HG02884 (cell line): ENCODE data around the gene TNK1.

Experiments
- ATAC-seq: cut with Tn5 transposase; IDR thresholded peaks from one replicate; pipeline ENCODE4 v1.9.1; 2021; ENCODE audit warnings: mild to moderate bottlenecking, moderate library complexity; ENCODE audit not compliant: unreplicated experiment

The TNK1 gene

GRCh38 chr17:7431231-7431630, 50.3 kb downstream of the TNK1 start:
- no peak for ATAC-seq

GRCh38 chr17:7432296-7432695, 51.4 kb downstream of the TNK1 start:
- ATAC-seq = no peak

GRCh38 chr17:7435676-7436555, 55.0 kb downstream of the TNK1 start:
- peak; percentile 9 for ATAC-seq

DNA sequence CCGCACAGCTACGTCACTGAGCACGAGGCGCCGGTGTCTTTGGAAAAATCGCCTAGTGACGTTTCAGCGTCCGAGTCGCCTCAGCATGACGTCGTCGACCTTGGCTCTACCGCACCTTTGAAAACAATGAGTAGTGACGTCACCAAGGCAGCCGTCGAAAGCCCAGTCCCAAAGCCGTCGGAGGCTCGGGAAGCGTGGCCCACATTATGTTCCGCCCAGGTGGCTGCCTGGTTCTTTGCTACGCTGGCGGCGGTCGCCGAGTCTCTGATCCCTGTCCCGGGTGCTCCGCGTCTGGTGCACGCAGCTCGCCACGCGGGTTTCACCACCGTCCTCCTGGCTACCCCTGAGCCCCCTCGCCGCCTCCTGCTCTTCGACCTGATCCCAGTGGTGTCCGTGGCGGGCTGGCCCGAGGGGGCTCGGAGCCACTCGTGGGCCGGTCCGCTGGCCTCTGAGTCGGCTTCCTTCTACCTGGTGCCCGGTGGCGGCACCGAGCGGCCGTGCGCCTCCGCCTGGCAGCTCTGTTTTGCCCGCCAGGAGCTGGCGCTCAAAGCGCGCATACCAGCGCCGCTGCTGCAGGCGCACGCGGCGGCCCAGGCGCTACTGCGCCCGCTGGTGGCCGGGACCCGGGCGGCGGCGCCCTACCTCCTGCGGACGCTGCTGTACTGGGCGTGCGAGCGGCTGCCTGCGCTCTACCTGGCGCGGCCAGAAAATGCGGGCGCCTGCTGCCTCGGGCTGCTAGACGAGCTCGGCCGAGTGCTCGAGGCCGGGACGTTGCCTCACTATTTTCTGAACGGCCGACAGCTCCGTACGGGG, 55.9 kb downstream of the TNK1 start:
- no peak for ATAC-seq

DNA sequence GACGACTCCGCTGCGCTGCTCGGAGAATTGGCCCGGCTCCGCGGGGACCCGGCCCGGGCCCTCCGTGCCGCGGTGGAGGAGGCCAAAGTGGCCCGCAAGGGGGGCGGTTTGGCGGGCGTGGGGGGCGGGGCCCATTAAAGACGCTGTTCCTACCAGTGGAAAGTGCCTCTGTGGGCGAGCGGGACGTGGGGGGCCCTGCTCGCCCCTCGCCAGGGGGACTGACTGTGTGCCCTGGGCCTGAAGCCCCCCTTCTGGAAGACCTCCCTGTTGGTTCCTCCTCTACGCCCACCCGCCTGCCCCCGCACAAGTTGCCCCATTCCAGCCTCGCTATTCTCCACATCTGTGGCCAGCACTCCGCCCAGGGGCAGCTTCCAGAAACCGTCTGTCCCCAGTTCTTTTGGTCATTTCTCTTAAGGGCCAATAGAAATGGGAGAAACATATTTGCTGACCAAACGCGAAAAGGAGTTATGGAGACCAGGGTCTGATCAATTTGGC, 56.5 kb downstream of the TNK1 start:
- no peak for ATAC-seq

- no peak for ATAC-seq
Measured at GRCh38 chr17:7437950-7438614, 57.2 kb downstream of the TNK1 start.

DNA sequence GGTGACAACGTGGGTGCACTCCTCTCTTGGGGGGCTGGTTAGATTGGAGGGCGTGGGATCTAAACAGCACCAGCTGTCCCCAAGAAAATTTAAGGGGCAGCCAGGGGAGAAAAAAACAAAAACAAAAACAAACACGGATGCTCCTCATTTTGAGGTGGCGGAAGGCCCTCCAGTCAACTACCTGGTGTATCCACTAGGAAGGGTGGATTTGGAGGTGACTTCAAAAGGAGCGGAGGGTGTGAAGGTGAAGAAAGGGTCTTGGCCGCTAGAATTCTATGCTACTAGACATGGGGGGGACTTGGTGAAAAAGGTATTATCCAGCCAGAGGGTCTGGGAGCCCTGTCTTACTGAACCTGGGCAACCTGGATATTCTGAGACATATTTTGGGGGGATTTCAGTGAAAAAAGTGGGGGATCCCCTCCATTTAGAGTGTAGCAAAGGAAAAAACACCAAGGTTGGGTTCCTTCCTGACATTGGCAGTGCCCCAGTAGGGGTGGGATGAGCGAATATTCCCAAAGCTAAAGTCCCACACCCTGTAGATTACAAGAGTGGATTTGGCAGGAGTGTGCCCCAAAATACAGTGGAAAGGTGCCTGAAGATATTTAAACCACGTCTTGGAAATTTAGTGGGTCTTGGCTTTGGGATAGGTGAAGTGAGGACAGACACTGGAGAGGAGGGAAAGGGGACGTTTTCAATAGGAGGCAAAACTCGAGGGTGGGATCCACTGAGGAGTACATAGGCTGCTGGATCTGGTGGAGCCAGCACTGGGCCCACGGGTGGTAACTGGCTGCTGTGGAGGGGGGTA, 58.0 kb downstream of the TNK1 start:
- no peak for ATAC-seq
